ENCODE data around the gene CD180.

The CD180 gene

GRCh38 chr5:67156976-67157583, 39.5 kb downstream of the CD180 start:
- DNase-seq = no peak

- peak; percentile 57 for DNase-seq
Observed at GRCh38 chr5:67154556-67155206, 41.9 kb downstream of the CD180 start.

- DNase-seq = no peak
Observed at GRCh38 chr5:67153292-67153691, 43.3 kb downstream of the CD180 start.

- no peak for DNase-seq
Observed at GRCh38 chr5:67152400-67152799, 44.2 kb downstream of the CD180 start.

- no peak for DNase-seq
Observed at GRCh38 chr5:67149951-67150523, 46.6 kb downstream of the CD180 start.

- no peak for DNase-seq
Observed at GRCh38 chr5:67149057-67149950, 47.3 kb downstream of the CD180 start.

- DNase-seq = no peak
Observed at GRCh38 chr5:67147760-67148159, 48.8 kb downstream of the CD180 start.

GRCh38 chr5:67146981-67147380, 49.6 kb downstream of the CD180 start:
- DNase-seq = no peak

GRCh38 chr5:67146574-67146973, 50.0 kb downstream of the CD180 start:
- no peak for DNase-seq

- DNase-seq = no peak
Observed at GRCh38 chr5:67144183-67144639, 52.4 kb downstream of the CD180 start.

GRCh38 chr5:67143549-67143948, 53.0 kb downstream of the CD180 start:
- no peak for DNase-seq

- no peak for DNase-seq
Observed at GRCh38 chr5:67142816-67143215, 53.8 kb downstream of the CD180 start.

- no peak for DNase-seq
Observed at GRCh38 chr5:67141644-67142043, 55.0 kb downstream of the CD180 start.

GRCh38 chr5:67140413-67140812, 56.2 kb downstream of the CD180 start:
- no peak for DNase-seq

- no peak for DNase-seq
Observed at GRCh38 chr5:67139030-67139429, 57.6 kb downstream of the CD180 start.

GRCh38 chr5:67135381-67135984, 61.1 kb downstream of the CD180 start:
- no peak for DNase-seq

GRCh38 chr5:67133776-67134175, 62.8 kb downstream of the CD180 start:
- peak; percentile 70 for DNase-seq

- no peak for DNase-seq
Observed at GRCh38 chr5:67133217-67133616, 63.4 kb downstream of the CD180 start.

GRCh38 chr5:67129768-67130167, 66.8 kb downstream of the CD180 start:
- no peak for DNase-seq
